Caco-2 (cell line): ENCODE data around the gene STIM2. TPM values are rescaled to one million over a fixed set of nuclear protein-coding genes. Genes with fewer than 3 reads are reported as not detected.

ENCODE experiments used
- BruUV-seq: library from RNA; stranded (reverse); fragments of 400-500 nt; replicated peaks from 2 replicates; lab custom pipeline; 2021; lab: Mats Ljungman, UMichigan
- CTCF ChIA-PET: fragments of 300-600 bp; sonication (Branson Sonifier 250); formaldehyde crosslinking; loops from one replicate; lab custom pipeline; 2022; ENCODE audit warnings: antibody characterized with exemption; lab: Charles Lee
- POLR2A ChIA-PET: fragments of 300-600 bp; sonication (Branson Sonifier 250); formaldehyde crosslinking; loops from one replicate; lab custom pipeline; 2022; ENCODE audit warnings: antibody characterized with exemption; lab: Charles Lee
- DNase-seq, 2 experiments: peaks; one replicate each; pipeline versions ENCODE4 v3.0.0 to v3.0.0-alpha.2; 2020 to 2022
- H3K27me3 ChIP-seq: replicated peaks from 2 replicates; pipeline ENCODE4 v1.6.0; 2011; ENCODE audit warnings: low read length; ENCODE audit not compliant: control insufficient read depth, insufficient read depth
- H3K36me3 ChIP-seq: 2 replicates; pipeline ENCODE4 v1.5.1; 2011; ENCODE audit warnings: low read length; ENCODE audit not compliant: control insufficient read depth, insufficient read depth
- H3K4me1 ChIP-seq: fragments of 250-450 bp; sonication (Bioruptor Pico); 2 replicates; pipeline ENCODE4 v1.5.1; 2020; ENCODE audit warnings: mild to moderate bottlenecking
- H3K4me3 ChIP-seq: 2 replicates; pipeline ENCODE4 v1.5.1; 2011; ENCODE audit warnings: low read depth, mild to moderate bottlenecking, control low read depth, low read length
- H3K9me3 ChIP-seq: fragments of 250-450 bp; sonication (Bioruptor Pico); 2 replicates; pipeline ENCODE4 v1.5.1; 2020; ENCODE audit warnings: mild to moderate bottlenecking, moderate library complexity
- H3K27ac Mint-ChIP-seq: one replicate; pipeline ENCODE4 v1.8.0; 2022; ENCODE audit warnings: mixed read lengths; ENCODE audit not compliant: unreplicated experiment
- H3K27me3 Mint-ChIP-seq: one replicate; pipeline ENCODE4 v1.8.0; 2022; ENCODE audit warnings: mixed read lengths; ENCODE audit not compliant: insufficient read depth, unreplicated experiment
- H3K36me3 Mint-ChIP-seq: one replicate; pipeline ENCODE4 v1.8.0; 2022; ENCODE audit warnings: mild to moderate bottlenecking, mixed read lengths; ENCODE audit not compliant: insufficient read depth, unreplicated experiment
- H3K4me1 Mint-ChIP-seq: one replicate; pipeline ENCODE4 v1.8.0; 2022; ENCODE audit warnings: low read depth, mixed read lengths; ENCODE audit not compliant: unreplicated experiment
- H3K4me3 Mint-ChIP-seq: one replicate; pipeline ENCODE4 v1.8.0; 2022; ENCODE audit warnings: mild to moderate bottlenecking, moderate library complexity, mixed read lengths; ENCODE audit not compliant: unreplicated experiment
- H3K9me3 Mint-ChIP-seq: one replicate; pipeline ENCODE4 v1.8.0; 2022; ENCODE audit warnings: mixed read lengths; ENCODE audit not compliant: unreplicated experiment
- intact Hi-C: fragments of 100-400 bp; cut with micrococcal nuclease; formaldehyde crosslinking; loops from one replicate; pipeline ENCODE4 v1.10.0; 2022; ENCODE audit not compliant: unreplicated experiment
- total RNA-seq: library from RNA; stranded (reverse); gene quantifications from 2 replicates; pipeline ENCODE4 v1.2.3, GENCODE V29; 2022
- TF ChIP-seq, protein P1 (sequence below), 2 experiments: fragments of 200-600 bp in 1 of 2; IDR thresholded peaks; 1 replicate in 1 of 2; 2 replicates in 1 of 2; pipeline versions ENCODE4 v1.5.1 to v1.8.0; 2011 to 2022; ENCODE audit warnings: antibody characterized with exemption in 1 of 2, control low read depth in 1 of 2, inconsistent platforms in 1 of 2, low read depth in 1 of 2, low read length in 1 of 2, mild to moderate bottlenecking in 1 of 2, moderate library complexity in 1 of 2; ENCODE audit not compliant: insufficient read depth in 1 of 2, severe bottlenecking in 1 of 2, unreplicated experiment in 1 of 2

STIM2 gene
- total RNA-seq, 1 experiment from 2014 or later = 27.2 TPM

DNA sequence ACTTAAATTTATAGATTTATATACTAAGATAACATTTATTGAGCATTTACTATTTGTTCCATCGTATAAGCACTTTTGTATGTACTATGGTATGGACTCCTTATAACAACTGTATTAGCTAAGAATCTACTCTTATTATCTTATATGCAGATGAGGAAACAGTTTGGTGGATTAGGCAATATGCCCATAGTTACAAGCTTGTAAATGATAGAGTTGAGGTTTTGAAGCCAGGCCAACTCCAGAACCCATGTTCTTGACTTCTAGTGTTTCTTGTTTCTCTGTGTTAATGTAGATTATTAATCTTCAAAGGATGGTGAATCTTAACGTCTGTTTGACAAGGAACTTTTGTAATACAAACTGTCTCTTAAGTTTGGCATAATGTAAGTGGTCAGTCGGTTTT is 71.3 kb downstream of the STIM2 start:
- Mint-ChIP-seq H3K27me3 (no peaks in the 10 kb centered on the region), H3K27ac (no peak overlapping the region), H3K9me3 (no peaks in the 10 kb centered on the region), H3K4me3 (no peak overlapping the region), H3K36me3 (no peaks in the 10 kb centered on the region), H3K4me1 (no peaks in the 10 kb centered on the region)
- Histone ChIP-seq H3K9me3 (no peaks in the 10 kb centered on the region), H3K4me3 (no peak overlapping the region), H3K36me3 (no peaks in the 10 kb centered on the region), H3K27me3 (no peaks in the 10 kb centered on the region), H3K4me1 (0 out of 2 replicates have a peak, but pooled peaks cover 5% of the 10 kb centered on the region)
- BruUV-seq = no TSS peak
- intact Hi-C loops = no loop called here
- DNase-seq = no peak
- ChIA-PET POLR2A (no interaction called here), CTCF (no interaction called here)
- TF ChIP-seq, protein P1, sequence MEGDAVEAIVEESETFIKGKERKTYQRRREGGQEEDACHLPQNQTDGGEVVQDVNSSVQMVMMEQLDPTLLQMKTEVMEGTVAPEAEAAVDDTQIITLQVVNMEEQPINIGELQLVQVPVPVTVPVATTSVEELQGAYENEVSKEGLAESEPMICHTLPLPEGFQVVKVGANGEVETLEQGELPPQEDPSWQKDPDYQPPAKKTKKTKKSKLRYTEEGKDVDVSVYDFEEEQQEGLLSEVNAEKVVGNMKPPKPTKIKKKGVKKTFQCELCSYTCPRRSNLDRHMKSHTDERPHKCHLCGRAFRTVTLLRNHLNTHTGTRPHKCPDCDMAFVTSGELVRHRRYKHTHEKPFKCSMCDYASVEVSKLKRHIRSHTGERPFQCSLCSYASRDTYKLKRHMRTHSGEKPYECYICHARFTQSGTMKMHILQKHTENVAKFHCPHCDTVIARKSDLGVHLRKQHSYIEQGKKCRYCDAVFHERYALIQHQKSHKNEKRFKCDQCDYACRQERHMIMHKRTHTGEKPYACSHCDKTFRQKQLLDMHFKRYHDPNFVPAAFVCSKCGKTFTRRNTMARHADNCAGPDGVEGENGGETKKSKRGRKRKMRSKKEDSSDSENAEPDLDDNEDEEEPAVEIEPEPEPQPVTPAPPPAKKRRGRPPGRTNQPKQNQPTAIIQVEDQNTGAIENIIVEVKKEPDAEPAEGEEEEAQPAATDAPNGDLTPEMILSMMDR (IDR thresholded peaks at IDR 0.05; ENCODE audit: insufficient read depth in 1 of 2, low read depth in 1 of 2, low read length in 1 of 2, severe bottlenecking in 1 of 2, unreplicated experiment in 1 of 2) = no peak

DNA sequence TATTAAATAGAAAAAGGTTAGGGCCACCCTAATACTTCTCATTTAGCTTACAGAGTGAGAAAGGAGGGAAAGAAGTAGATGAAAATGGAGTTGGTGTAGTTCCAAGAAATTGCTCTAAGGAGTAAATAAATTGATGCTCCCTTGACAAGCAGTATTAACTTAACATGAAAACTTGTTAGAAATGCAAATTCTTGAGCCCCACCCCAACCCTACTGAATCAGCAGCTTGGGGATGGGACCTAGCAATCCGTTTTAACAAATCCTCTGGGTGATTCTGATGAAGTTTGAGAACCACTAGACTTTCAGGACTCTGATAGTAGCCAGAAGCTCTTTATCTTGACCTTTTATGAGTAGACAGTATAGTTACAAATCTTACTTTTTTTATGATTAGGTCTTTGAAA is 74.8 kb downstream of the STIM2 start:
- no peaks in the 10 kb centered on the region for H3K4me1 Mint-ChIP-seq
- intact Hi-C loops = no loop called here
- no peaks in the 10 kb centered on the region for H3K9me3 ChIP-seq
- DNase-seq = no peak
- no peaks in the 10 kb centered on the region for H3K36me3 Mint-ChIP-seq
- POLR2A ChIA-PET = no interaction called here
- TF ChIP-seq, protein P1 (IDR thresholded peaks at IDR 0.05; ENCODE audit: insufficient read depth in 1 of 2, low read depth in 1 of 2, low read length in 1 of 2, severe bottlenecking in 1 of 2, unreplicated experiment in 1 of 2) = no peak
- no peak overlapping the region for H3K27ac Mint-ChIP-seq
- BruUV-seq = no TSS peak
- H3K27me3 ChIP-seq = no peaks in the 10 kb centered on the region
- CTCF ChIA-PET = no interaction called here
- H3K36me3 ChIP-seq = no peaks in the 10 kb centered on the region
- H3K4me1 ChIP-seq = peaks cover 16% of the 10 kb centered on the region
- peaks cover 2% of the 10 kb centered on the region for H3K27me3 Mint-ChIP-seq
- H3K4me3 Mint-ChIP-seq = no peak overlapping the region
- H3K4me3 ChIP-seq = no peak overlapping the region
- H3K9me3 Mint-ChIP-seq = no peaks in the 10 kb centered on the region

DNA sequence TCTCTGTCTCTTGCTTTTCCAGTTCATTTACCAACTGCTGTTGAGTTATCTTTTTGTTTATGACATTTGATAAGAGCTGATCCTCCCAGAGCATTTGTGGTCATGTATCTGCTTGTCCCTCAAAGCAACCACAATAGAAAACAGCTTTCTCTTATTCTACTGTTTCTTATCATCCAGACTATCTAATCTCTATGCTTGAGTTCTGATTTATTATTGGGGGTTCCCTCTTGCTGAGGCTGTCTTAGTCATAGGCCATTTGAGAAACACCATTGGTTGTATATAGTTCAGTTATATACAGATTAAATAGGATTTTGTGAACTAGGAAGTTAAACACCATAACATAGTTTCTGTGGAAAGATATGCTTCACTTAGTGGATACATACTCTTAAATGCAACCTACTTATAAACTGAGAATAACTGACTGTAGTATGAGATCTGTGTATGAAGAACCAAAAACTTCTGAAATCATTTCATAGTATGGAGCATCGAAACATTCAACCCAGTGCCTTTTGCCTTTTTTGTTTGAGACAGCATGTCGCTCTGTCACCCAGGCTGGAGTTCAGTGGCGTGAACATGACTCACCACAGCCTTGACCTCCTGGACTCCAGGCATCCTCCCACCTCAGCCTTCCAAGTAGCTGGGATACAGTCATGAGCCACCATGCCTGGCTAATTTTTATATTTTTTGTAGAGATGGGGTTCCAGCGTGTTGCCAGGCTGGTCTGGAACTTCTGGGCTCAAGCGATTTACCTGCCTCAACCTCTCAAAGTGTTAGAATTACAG is 75.8 kb downstream of the STIM2 start:
- no peak for DNase-seq
- H3K27me3 Mint-ChIP-seq = peaks cover 2% of the 10 kb centered on the region
- no peak overlapping the region for H3K4me3 ChIP-seq
- no peaks in the 10 kb centered on the region for H3K9me3 Mint-ChIP-seq
- no peaks in the 10 kb centered on the region for H3K36me3 ChIP-seq
- no peak overlapping the region for H3K4me3 Mint-ChIP-seq
- H3K9me3 ChIP-seq = no peaks in the 10 kb centered on the region
- no peaks in the 10 kb centered on the region for H3K27me3 ChIP-seq
- intact Hi-C loops = no loop called here
- H3K4me1 ChIP-seq = peaks cover 16% of the 10 kb centered on the region
- no peaks in the 10 kb centered on the region for H3K4me1 Mint-ChIP-seq
- no TSS peak for BruUV-seq
- no peaks in the 10 kb centered on the region for H3K36me3 Mint-ChIP-seq
- CTCF ChIA-PET = no interaction called here
- TF ChIP-seq, protein P1 (IDR thresholded peaks at IDR 0.05; ENCODE audit: insufficient read depth in 1 of 2, low read depth in 1 of 2, low read length in 1 of 2, severe bottlenecking in 1 of 2, unreplicated experiment in 1 of 2) = no peak
- POLR2A ChIA-PET = no interaction called here
- no peak overlapping the region for H3K27ac Mint-ChIP-seq
